Measurements from ENCODE around the gene RTN3.
"Not testable (repeated sequence)": the region's sequence is repeated elsewhere in the genome, so short reads cannot be mapped to it uniquely, and the experiment has no call there.

RTN3 gene

GRCh38 chr11:63670433-63671321, 10.6 kb upstream of the RTN3 start:
- FAIRE-seq (no peak), DNase-seq (ENCODE audit: insufficient read length, low spot score) (no peak)
- TF ChIP-seq POLR2A (IDR thresholded peaks at IDR 0.05; ENCODE audit: low read depth, low read length): no peak; the same call in 1 of the 2 replicates

DNA sequence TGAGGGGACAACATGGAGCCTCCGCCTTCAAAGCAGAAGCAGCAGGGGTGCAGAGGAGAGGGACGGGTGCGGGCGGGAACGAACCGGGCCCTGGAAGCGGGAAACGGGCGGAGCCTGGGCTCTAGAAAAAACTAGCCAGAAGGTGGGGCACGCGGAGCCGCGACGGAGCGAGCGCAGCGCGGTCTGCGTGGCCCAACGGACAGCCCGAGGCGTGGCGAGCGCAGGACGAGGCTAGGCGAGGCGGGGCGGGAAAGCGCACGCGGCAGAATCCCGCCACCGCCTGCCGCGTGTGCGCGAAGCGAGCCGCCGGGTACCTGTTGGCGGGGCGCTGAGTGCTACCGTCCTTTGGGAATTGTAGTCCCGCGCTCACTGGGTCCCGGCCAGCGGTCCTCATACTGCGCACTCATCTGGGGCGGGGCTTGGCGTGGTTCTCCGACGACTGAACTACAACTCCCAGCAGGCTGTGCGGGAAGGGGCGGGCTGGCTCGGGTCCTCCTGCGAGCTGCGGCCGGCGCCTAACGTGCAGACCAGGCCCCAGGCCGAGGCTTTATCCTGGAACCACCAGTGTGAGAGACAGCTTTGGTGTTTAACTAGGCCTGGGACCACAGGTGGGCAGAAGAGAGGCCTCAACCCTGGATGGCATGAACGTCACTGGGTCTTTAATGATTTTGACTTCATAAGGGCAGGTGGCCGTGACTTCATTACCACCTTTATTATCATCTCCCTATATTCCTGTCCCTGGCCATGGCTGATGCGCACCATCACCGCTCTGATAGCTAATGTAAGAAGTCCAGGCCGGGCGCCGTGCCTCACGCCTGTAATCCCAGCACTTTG, 9.8 kb upstream of the RTN3 start, which contains the start of gene ATL3:
TSS of gene ATL3 (minus strand) at position 55 of the 834 bp plus-strand sequence. CDS start at position 14, 41 bp downstream.
- DNase-seq (ENCODE audit: insufficient read length, low spot score) (peak; percentile 91), FAIRE-seq (peak; percentile 15)
- TF ChIP-seq POLR2A (IDR thresholded peaks at IDR 0.05; ENCODE audit: low read depth, low read length): peak; percentile 78

- no peak for FAIRE-seq
- no peak for TF ChIP-seq POLR2A (IDR thresholded peaks at IDR 0.05; ENCODE audit: low read depth, low read length)
Observed at GRCh38 chr11:63672156-63672463, 9.2 kb upstream of the RTN3 start.

DNA sequence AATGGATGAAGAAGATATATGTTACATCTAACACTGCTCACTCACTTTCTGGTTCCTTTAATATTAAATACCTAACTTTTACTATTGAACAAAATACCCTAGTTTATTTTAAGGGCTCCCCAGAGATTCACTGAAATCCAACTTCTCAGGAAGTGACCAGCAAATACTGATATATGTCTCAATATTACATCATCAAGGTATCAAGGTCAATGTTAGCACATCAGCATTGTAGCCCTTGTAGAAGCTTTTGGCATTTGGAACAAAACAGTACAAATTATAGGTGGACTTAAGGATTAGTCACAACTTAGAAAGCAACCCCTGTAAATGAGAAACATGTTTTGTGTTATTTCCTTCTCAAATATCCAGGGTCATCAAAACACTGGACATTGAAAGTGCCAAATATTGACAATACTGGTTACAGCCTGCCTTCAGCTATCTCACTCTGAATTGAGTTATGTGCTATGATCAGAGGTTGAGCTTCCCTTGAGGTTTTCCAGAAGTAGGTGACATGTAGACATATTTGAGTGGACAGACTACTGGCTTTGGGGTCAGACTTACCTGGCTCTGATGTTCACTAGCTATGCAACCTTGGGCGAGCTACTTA, 8.3 kb upstream of the RTN3 start:
- FAIRE-seq (no peak), DNase-seq (ENCODE audit: insufficient read length, low spot score) (no peak)
- no peak for TF ChIP-seq POLR2A (IDR thresholded peaks at IDR 0.05; ENCODE audit: low read depth, low read length)

More at GRCh38 chr11:63672156-63672463, 9.2 kb upstream of the RTN3 start:
- no peak for DNase-seq (ENCODE audit: insufficient read length, low spot score)

DNA sequence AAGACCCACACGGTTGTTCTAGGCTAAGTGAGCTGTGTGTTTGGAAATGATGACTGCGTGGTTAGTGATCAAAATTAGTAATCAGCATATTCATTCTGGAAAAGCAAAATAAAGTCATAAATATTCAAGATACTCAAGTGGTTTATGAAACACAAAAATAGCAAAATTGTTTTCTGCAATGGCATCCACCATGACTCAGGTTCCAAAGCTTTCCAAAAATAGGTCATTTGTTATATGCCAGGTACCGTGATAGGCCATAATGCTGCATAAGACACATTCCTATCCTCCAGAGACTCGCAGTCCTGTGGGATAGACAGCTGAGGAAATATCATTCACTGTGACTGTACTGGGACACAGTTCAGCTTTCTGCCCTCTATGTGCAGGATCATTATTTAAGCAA, 7.7 kb upstream of the RTN3 start:
- FAIRE-seq (peak; percentile 65), DNase-seq (ENCODE audit: insufficient read length, low spot score) (no peak)
- no peak for TF ChIP-seq POLR2A (IDR thresholded peaks at IDR 0.05; ENCODE audit: low read depth, low read length)

GRCh38 chr11:63680834-63681320, 423 bp upstream of the RTN3 start:
- DNase-seq (ENCODE audit: insufficient read length, low spot score): no peak
- FAIRE-seq: no peak
- no peak for TF ChIP-seq POLR2A (IDR thresholded peaks at IDR 0.05; ENCODE audit: low read depth, low read length)

DNA sequence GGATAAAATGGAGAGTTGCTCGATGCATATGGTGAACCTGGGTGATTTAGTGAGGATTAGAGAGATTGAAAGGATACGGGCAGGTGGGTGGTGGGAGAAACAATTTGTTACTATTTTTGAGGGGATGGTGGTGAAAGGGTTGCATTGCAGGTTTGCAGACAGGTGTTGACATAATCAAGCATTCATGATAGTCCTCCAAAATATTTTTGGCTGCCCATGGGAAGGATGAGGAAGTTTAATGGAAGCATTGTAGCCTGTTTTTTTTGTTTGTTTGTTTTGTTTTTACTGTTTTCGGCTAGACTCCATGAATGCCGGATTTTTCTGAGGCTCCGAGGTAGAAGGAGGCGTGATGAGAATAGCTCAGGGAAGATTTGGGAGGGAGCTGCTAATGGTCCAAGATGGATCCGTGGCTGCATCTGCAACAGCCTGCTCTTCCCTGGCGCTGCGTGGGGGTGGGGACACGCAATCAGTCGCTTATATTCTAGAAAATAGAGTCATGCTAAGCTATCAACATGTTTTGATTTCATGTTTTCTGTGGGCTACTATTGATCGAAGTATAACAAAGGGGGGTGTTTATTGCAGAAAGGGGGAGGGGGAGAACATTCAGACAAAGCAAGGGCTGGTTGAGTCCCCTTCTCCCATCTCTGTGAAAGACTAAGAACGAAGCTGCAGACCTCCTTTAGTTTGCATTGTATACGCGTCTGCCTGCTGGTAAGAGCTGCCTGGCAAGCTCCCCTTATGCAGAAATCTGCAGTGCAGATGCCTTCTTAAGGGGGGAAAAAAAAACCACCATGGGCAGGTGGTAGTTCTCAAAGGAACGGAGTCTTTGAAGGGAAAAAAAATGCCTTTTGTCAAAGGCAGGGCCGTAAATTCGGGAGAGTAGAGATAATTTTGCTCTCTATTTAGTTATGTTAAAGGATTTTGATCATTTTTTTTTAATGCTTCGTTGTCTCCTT, 1.0 kb downstream of the RTN3 start:
- no peak for TF ChIP-seq POLR2A (IDR thresholded peaks at IDR 0.05; ENCODE audit: low read depth, low read length)
- no peak for DNase-seq (ENCODE audit: insufficient read length, low spot score)
- FAIRE-seq: no peak

DNA sequence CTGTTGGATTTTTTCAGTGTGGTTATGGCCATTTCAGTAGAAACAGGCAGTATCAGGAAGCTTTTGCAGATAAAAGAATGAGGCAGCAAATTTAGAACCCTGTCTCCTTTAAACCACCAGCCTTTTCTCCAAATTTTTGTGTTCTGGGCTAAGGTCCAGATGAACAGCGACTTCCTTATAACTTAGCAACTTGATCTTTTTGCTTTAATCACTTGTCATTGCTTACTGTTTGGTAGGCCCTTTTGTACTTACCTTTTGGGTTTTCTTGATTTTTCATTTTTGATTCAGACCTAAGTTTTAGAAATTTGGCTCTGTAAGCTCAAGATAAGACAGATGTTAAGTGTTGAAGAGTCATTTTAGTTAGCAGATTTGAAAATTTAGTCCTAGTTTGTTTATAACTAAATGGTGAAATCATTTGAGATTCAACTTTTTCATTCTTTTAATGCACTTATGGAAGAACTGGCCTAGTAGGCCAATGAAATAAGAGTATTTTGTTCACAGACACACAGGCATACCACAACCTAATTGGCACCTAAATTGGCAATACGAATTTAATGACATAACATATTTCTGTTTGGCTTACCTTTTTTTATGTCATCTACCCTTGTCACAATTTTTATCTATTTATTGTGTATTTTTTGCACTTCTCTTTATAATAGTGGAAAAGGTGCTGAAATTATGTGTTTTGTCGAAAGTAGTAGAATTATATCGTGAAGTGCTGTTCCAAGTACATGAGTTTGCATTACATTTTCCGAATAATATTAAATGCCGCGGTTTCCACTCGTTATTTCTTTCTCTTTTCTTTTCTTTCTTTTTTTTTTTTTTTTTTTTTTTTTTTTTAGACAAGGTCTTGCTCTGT, 2.1 kb downstream of the RTN3 start:
- DNase-seq (ENCODE audit: insufficient read length, low spot score) (no peak), FAIRE-seq (peak; percentile 38)
- no peak for TF ChIP-seq POLR2A (IDR thresholded peaks at IDR 0.05; ENCODE audit: low read depth, low read length)

GRCh38 chr11:63685158-63685721, 3.9 kb downstream of the RTN3 start:
- not testable (repeated sequence) for DNase-seq (ENCODE audit: insufficient read length, low spot score); FAIRE-seq

DNA sequence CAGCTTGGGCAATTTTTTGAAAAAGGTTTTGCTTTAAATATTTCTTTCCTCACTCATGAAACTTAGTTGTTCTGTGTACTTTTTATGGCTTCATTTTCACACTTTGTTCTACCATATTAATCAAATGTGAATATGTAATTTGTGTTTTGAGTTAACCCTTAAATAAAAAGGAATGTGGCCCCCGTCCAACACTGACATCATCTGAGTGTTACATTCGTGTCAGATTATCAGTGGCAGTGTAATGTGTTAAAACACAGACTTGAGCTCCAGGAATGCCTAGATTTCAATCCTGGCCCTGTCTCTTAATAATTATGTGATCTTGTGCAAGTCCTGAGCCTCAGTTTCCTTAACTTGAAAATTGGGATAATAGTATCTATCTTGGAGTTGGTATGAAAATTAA, 5.6 kb downstream of the RTN3 start:
- FAIRE-seq (no peak), DNase-seq (ENCODE audit: insufficient read length, low spot score) (no peak)
- no peak for TF ChIP-seq POLR2A (IDR thresholded peaks at IDR 0.05; ENCODE audit: low read depth, low read length)

DNA sequence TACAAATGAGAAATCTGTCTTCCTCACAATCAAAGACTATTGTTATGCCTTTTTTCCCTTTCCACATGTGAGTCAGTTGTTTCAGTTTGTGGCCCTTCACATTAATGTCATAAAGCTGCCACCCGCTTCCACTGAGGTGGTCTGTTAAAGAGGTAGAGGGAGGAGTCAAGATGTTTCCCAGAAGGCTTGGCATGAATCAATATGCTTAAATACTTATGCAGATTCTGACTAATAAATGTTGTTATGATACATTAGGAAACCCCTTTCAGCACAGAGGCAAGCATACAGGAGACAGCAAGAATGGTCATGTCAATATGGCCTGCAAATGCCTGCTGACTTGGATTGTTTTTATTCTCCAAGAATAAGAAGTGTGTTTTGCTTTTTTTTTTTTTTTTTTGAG, 6.5 kb downstream of the RTN3 start:
- TF ChIP-seq POLR2A (IDR thresholded peaks at IDR 0.05; ENCODE audit: low read depth, low read length): no peak
- peak; percentile 36 for FAIRE-seq
- no peak for DNase-seq (ENCODE audit: insufficient read length, low spot score)

DNA sequence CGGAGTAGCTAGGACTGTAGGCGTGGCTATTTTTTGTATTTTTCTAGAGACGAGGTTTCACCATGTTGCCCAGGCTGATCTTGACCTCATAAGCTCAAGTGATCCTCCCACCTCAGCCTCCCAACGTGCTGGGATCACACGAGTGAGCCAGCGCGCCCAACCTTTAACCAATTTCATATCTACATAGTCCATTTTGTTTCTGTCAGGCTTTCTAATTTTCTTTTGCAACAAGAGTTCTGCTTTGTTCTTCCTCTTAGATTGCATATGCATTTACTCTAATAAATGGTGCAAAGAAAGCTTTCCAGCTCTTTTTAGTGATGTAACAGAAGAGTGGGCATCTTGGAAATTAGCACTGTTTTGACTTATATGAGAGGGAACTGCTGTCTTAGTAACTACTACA, 13.3 kb downstream of the RTN3 start:
- no peak for TF ChIP-seq POLR2A (IDR thresholded peaks at IDR 0.05; ENCODE audit: low read depth, low read length)
- no peak for FAIRE-seq
- DNase-seq (ENCODE audit: insufficient read length, low spot score): no peak

All from H54 (cell line).